ENCODE results near the gene TMEM134. TPM values are rescaled to one million over a fixed set of nuclear protein-coding genes. Genes with fewer than 3 reads are reported as not detected.

TMEM134 gene
- total and polyA plus RNA-seq, 9 of the 15 experiments (the other 6 are each of a cell fraction or from before 2014, with no cell fraction given), result 0.63 to 48.4 (median 10.7) TPM

DNA sequence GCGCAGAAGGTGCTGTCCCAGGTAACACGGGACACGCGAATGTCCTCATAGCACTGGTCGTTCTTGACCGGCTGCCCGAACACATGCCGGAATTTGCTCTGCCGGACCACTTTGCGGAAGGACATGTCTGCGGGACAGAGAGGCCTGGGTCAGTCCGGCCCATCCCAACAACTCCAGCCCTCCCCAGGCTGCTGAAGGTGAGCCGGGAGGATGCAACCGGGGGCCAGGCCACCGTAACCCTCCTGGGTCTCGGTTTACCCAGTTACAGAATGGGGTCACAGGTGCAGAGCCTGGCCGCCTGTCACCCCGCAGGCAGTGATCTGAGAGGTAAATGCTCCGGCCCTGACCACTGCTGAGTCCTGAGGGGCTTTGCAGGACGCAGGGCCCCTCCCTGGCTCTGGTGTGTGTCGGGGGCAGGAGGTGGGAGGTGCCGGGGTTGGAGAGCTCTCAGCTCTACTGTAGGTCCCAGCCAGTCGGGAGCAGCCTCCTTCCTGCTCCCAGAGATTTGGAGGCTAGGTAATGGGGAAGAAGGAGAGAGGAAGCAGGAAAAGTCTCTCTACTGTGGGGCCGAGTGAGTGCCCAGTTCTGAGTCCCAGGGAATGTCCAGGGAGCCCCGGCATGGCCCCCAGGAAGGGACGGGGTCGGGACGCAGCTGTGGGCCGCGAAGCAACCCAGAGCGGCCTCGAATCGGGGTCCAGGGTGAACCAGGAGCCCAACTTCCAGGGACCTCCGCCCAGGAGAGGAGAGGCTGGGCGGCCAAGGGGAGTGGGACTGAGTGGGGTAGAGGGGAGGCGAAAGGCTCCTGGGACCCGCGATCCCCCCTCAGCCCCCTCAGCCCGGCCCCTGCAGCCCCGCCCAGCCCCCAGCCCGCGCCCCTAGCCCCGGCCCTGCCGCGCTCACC, 26.3 kb downstream of the TMEM134 start (continued):
- TF ChIP-seq RBFOX2 (IDR thresholded peaks at IDR 0.05; ENCODE audit: low read depth, low read length) (peak; percentile 38), PHF21A (IDR thresholded peaks at IDR 0.05; ENCODE audit: borderline replicate concordance, low read depth) (no peak), ZNF354B (CRISPR knock-in tag; IDR thresholded peaks at IDR 0.05) (no peak), NFIX (CRISPR knock-in tag; IDR thresholded peaks at IDR 0.05; ENCODE audit: low read depth) (no peak), CHD2 (IDR thresholded peaks at IDR 0.05; ENCODE audit: low read depth, low read length) (no peak), ZNF12 (CRISPR knock-in tag; IDR thresholded peaks at IDR 0.05) (no peak), EGR1 (conservative IDR thresholded peaks at IDR 0.05) (no peak), CBX2 (IDR thresholded peaks at IDR 0.05; ENCODE audit: insufficient read depth, low read length, poor library complexity, severe bottlenecking) (no peak), NBN (IDR thresholded peaks at IDR 0.05; ENCODE audit: low read depth) (no peak), NRF1 (conservative IDR thresholded peaks at IDR 0.05 in 1 of 2, IDR thresholded peaks at IDR 0.05 in 1 of 2) (no peak), TEAD1 (CRISPR knock-in tag; IDR thresholded peaks at IDR 0.05) (no peak), HNRNPUL1 (IDR thresholded peaks at IDR 0.05; ENCODE audit: low read length) (no peak), NR3C1 (CRISPR knock-in tag; IDR thresholded peaks at IDR 0.05) (no peak), PHB2 (IDR thresholded peaks at IDR 0.05; ENCODE audit: low read depth) (no peak), BCOR (IDR thresholded peaks at IDR 0.05) (peak; percentile 50; the same call in 1 of the 2 replicates), BRD9 (IDR thresholded peaks at IDR 0.05; ENCODE audit: low read depth, partially characterized antibody) (no peak), ZBTB7A (IDR thresholded peaks at IDR 0.05; ENCODE audit: borderline replicate concordance, control insufficient read depth, low read depth, low read length) (0 out of 2 replicates have a peak, but pooled peaks have one; percentile 18), TOE1 (IDR thresholded peaks at IDR 0.05; ENCODE audit: borderline replicate concordance) (no peak), TOE1 (CRISPR knock-in tag; IDR thresholded peaks at IDR 0.05; ENCODE audit: borderline replicate concordance, low read depth) (no peak), HDAC8 (tag; IDR thresholded peaks at IDR 0.05) (no peak), FOXJ2 (tag; IDR thresholded peaks at IDR 0.05) (no peak)
- TF ChIP-seq, protein P1, sequence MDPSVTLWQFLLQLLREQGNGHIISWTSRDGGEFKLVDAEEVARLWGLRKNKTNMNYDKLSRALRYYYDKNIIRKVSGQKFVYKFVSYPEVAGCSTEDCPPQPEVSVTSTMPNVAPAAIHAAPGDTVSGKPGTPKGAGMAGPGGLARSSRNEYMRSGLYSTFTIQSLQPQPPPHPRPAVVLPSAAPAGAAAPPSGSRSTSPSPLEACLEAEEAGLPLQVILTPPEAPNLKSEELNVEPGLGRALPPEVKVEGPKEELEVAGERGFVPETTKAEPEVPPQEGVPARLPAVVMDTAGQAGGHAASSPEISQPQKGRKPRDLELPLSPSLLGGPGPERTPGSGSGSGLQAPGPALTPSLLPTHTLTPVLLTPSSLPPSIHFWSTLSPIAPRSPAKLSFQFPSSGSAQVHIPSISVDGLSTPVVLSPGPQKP (CRISPR knock-in tag; IDR thresholded peaks at IDR 0.05), result no peak
- TF ChIP-seq, protein P2, sequence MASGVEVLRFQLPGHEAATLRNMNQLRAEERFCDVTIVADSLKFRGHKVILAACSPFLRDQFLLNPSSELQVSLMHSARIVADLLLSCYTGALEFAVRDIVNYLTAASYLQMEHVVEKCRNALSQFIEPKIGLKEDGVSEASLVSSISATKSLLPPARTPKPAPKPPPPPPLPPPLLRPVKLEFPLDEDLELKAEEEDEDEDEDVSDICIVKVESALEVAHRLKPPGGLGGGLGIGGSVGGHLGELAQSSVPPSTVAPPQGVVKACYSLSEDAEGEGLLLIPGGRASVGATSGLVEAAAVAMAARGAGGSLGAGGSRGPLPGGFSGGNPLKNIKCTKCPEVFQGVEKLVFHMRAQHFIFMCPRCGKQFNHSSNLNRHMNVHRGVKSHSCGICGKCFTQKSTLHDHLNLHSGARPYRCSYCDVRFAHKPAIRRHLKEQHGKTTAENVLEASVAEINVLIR (CRISPR knock-in tag; IDR thresholded peaks at IDR 0.05), result no peak
- TF ChIP-seq, protein P3, sequence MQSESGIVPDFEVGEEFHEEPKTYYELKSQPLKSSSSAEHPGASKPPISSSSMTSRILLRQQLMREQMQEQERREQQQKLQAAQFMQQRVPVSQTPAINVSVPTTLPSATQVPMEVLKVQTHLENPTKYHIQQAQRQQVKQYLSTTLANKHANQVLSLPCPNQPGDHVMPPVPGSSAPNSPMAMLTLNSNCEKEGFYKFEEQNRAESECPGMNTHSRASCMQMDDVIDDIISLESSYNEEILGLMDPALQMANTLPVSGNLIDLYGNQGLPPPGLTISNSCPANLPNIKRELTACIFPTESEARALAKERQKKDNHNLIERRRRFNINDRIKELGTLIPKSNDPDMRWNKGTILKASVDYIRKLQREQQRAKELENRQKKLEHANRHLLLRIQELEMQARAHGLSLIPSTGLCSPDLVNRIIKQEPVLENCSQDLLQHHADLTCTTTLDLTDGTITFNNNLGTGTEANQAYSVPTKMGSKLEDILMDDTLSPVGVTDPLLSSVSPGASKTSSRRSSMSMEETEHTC (IDR thresholded peaks at IDR 0.05), result no peak
- TF ChIP-seq, protein P4, sequence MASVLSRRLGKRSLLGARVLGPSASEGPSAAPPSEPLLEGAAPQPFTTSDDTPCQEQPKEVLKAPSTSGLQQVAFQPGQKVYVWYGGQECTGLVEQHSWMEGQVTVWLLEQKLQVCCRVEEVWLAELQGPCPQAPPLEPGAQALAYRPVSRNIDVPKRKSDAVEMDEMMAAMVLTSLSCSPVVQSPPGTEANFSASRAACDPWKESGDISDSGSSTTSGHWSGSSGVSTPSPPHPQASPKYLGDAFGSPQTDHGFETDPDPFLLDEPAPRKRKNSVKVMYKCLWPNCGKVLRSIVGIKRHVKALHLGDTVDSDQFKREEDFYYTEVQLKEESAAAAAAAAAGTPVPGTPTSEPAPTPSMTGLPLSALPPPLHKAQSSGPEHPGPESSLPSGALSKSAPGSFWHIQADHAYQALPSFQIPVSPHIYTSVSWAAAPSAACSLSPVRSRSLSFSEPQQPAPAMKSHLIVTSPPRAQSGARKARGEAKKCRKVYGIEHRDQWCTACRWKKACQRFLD (CRISPR knock-in tag; IDR thresholded peaks at IDR 0.05), result peak; percentile 51; the same call in 1 of the 2 replicates

Data from K562 (cell line).